IPS DF 6.9 (cell line): ENCODE data around the gene RABGAP1.

Experiments used
- DNase-seq: peaks from one replicate; pipeline ENCODE4 v3.0.0-alpha.2; 2013; ENCODE audit warnings: low read depth, low spot score
- H3K27ac ChIP-seq: one replicate; pipeline ENCODE4 v1.5.1; 2013; ENCODE audit warnings: low read length, control low read depth
- H3K27me3 ChIP-seq: 2 replicates; pipeline ENCODE4 v1.6.1; 2013; ENCODE audit warnings: mild to moderate bottlenecking, low read length; ENCODE audit not compliant: control insufficient read depth, insufficient read depth
- H3K36me3 ChIP-seq: 2 replicates; pipeline ENCODE4 v1.6.1; 2013; ENCODE audit warnings: low read length; ENCODE audit not compliant: control insufficient read depth, insufficient read depth
- H3K4me1 ChIP-seq: 2 replicates; pipeline ENCODE4 v1.6.1; 2013; ENCODE audit warnings: low read length; ENCODE audit not compliant: control insufficient read depth, insufficient read depth
- H3K4me3 ChIP-seq: 2 replicates; pipeline ENCODE4 v1.5.1; 2013; ENCODE audit warnings: mild to moderate bottlenecking, low read length
- H3K9me3 ChIP-seq: 2 replicates; pipeline ENCODE4 v1.6.1; 2013; ENCODE audit warnings: low read length, inconsistent platforms; ENCODE audit not compliant: control insufficient read depth, insufficient read depth
- WGBS: extraction: QIAGEN DNeasy Blood & Tissue Kit; methylation state at CpG from one replicate; pipeline ENCODE4 v1.1.7; 2013; ENCODE audit warnings: mixed read lengths, missing lambda C conversion rate; ENCODE audit not compliant: insufficient read length, insufficient coverage; 5-methylcytosine and 5-hydroxymethylcytosine counted together

Gene RABGAP1

DNA sequence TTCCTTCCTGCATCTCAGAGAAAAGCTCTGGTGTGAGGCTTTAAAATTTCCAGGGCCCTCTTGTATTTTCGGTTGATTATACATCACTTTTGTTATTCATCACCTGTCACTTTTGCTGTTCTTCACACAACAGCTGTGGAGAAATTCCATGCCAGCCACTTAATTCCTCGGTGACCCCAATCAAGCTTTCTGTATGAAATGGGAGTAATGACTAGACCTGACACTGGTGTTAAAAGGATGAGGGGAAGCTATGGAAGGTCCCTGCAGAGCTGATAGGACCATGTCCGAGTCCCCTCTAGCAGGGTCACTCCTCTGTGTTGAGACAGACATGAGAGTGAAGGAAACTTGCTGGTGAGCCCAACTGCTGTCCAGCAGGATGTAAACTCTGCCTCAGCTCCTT is 152.3 kb downstream of the RABGAP1 start:
- peaks cover 4% of the 10 kb centered on the region; the same call in 1 of the 2 replicates for H3K36me3 ChIP-seq
- H3K27ac ChIP-seq, result no peak overlapping the region
- H3K4me1 ChIP-seq, result peaks cover 2% of the 10 kb centered on the region; the same call in 1 of the 2 replicates
- DNase-seq, result no peak
- no peak overlapping the region for H3K4me3 ChIP-seq
- WGBS, result no CpG with 5 or more reads among the region's 3 CpGs
- H3K27me3 ChIP-seq, result no peaks in the 10 kb centered on the region
- H3K9me3 ChIP-seq, result no peaks in the 10 kb centered on the region

DNA sequence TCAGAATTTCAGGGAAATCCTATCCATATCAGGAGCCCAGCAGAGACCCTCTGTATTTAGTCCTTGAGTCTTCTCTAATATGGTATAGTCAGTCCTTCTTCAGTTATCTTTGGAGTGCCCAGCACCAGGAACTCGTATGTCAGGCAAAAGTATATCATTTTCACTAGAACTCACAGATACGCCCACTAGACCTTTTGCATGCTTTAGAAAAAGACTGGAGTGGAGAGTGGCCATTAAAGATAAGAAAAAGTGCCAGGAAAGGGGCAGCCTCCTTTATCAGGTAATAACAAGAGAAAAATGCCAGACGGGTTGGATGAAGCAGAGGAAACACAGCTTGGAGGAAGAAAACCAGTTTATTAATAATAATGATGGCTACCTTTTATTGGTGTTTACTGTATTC is 156.2 kb downstream of the RABGAP1 start:
- no peak for DNase-seq
- WGBS, result no CpG with 5 or more reads among the region's 3 CpGs
- Histone ChIP-seq H3K27me3 (no peaks in the 10 kb centered on the region), H3K9me3 (no peaks in the 10 kb centered on the region), H3K36me3 (peaks cover 11% of the 10 kb centered on the region), H3K4me1 (peaks cover 2% of the 10 kb centered on the region; the same call in 1 of the 2 replicates), H3K4me3 (no peak overlapping the region), H3K27ac (no peak overlapping the region)

DNA sequence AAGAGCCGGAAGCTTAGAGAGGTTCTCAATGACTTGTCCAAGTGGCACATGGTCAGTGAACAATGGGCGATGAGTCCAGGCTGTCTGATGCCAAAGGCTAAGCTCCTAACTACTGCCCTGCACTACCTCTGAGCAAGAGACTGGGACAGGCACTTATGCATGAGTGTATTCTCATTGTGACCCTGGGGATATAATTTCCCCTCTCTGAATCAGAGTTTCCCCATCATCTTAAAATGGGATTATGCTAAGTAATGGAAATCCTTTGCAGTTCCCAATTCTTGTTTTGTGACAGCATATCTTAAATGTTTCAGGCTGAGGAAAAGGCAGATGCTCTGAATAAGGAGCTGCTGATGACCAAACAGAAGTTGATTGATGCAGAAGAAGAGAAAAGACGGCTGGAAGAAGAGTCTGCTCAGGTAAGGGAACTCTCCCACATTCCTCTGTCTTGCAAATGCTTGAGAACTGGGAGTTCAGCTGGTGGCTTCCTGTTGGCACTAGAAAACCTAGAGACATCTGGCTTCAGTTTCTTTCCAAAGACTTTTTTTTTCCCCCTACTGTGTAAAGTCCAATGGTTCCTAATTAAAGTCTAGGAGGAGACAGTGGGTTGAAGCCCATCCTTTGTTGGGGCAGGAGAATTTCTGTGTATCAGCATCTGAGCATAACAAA is 156.7 kb downstream of the RABGAP1 start:
- Histone ChIP-seq H3K4me3 (no peak overlapping the region), H3K4me1 (peaks cover 5% of the 10 kb centered on the region), H3K27me3 (no peaks in the 10 kb centered on the region), H3K36me3 (peaks cover 14% of the 10 kb centered on the region), H3K9me3 (no peaks in the 10 kb centered on the region), H3K27ac (no peak overlapping the region)
- whole genome bisulfite sequencing, result no CpG with 5 or more reads among the region's 3 CpGs
- DNase-seq, result no peak

DNA sequence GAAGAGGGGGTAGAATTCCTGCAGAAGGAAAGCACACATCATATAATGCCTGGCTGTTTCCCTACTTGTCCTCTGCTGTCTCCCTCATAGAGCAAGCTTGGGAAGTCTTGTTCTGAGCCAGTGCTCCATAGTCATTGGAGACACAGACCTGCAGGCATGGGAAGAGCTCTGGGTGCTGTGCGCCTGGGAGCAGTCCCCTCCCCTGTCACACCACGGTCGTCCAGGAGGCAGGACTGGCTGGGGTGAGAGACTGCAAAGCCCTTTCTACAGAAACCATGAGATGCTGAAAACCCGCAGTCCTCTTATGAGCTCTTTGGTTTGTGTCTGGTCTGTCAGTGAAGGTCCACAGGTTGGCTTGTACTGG is 157.3 kb downstream of the RABGAP1 start:
- Histone ChIP-seq H3K4me3 (no peak overlapping the region), H3K9me3 (no peaks in the 10 kb centered on the region), H3K36me3 (peaks cover 16% of the 10 kb centered on the region), H3K27me3 (no peaks in the 10 kb centered on the region), H3K4me1 (peaks cover 7% of the 10 kb centered on the region), H3K27ac (no peak overlapping the region)
- no peak for DNase-seq
- WGBS, result no CpG with 5 or more reads among the region's 4 CpGs

DNA sequence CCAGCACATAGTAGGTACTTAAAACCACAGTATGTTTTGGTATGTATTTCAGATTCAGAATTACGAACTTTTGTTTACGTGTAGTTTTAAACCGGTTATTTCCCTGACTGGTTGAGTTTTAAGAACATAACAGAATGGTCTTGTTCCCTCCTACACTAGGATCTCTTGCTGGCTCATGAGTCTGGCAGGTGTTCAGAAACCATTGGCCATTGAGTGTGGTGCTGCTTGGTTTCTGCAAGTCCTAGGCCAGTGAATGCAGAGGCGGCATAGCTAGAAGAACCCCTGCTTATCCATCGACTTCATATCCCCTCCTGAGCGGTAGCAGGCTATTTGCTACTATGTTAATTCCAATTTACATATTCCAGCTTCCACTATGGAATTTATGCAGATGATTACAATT is 158.2 kb downstream of the RABGAP1 start:
- WGBS, result no CpG with 5 or more reads among the region's 6 CpGs
- Histone ChIP-seq H3K4me3 (no peak overlapping the region), H3K27ac (no peak overlapping the region), H3K27me3 (no peaks in the 10 kb centered on the region), H3K36me3 (peaks cover 16% of the 10 kb centered on the region), H3K4me1 (peaks cover 7% of the 10 kb centered on the region), H3K9me3 (no peaks in the 10 kb centered on the region)
- DNase-seq, result no peak

DNA sequence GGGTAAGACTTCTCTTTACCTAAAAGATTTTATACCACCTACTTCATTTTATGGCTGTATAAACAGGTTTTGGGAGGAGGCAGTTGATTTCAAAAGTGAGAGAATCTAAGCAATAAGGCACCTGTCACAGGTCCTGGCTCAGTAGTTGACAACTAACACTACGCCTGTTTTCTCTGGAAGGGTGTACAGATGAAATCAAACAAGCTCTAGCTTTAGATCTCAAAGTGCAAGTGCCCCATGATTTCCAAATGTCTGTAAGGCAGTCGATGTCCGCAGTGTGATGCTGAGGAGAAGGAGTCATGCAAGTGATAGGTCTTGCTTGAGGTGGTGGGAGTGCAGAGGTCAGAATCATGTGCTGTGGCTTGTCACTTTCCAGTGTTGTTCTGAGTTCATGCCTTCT is 158.7 kb downstream of the RABGAP1 start:
- H3K36me3 ChIP-seq, result peaks cover 17% of the 10 kb centered on the region
- no peaks in the 10 kb centered on the region for H3K9me3 ChIP-seq
- H3K27ac ChIP-seq, result no peak overlapping the region
- H3K27me3 ChIP-seq, result no peaks in the 10 kb centered on the region
- no peak for DNase-seq
- WGBS, result no CpG with 5 or more reads among the region's 3 CpGs
- H3K4me1 ChIP-seq, result peaks cover 7% of the 10 kb centered on the region
- H3K4me3 ChIP-seq, result no peak overlapping the region

DNA sequence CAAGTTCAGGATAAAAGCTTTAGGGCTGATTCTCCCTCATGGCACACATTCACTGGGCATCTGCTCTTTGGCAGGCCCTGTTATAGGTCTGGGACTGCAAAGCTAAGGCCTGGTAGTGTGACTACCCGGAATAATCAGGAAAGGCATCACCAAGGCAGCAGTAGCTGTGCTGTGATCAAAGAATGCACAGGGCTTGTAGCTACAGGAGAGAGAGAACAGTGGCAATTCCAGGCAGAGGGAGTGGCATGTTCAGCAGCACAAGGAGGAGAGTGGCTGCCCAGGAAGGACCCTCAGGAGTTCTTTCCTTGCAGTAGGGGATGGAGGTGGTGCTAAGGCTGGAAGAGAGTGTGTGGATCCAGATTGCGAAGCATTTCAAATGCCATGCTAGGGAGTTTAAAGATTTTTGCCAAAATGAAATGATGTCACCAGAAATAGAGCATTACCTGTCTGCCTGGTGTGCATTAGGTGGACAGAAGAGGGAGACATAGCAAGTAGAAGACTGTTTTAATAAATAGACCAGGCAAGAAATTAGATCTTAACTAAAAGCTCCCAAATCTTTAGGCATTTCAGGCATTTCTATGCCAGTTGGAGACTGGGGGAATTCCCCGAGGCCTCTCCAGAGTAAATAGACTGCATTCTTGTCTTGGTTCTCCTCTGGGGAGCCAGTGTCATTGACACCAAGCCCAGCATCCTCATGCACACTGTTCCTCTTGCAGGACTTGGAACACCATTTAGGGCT is 161.7 kb downstream of the RABGAP1 start:
- H3K27me3 ChIP-seq, result no peaks in the 10 kb centered on the region
- no peak overlapping the region for H3K27ac ChIP-seq
- H3K4me3 ChIP-seq, result no peak overlapping the region
- no CpG with 5 or more reads among the region's 3 CpGs for WGBS
- H3K36me3 ChIP-seq, result peaks cover 17% of the 10 kb centered on the region
- DNase-seq, result no peak
- peaks cover 7% of the 10 kb centered on the region for H3K4me1 ChIP-seq
- H3K9me3 ChIP-seq, result no peaks in the 10 kb centered on the region

DNA sequence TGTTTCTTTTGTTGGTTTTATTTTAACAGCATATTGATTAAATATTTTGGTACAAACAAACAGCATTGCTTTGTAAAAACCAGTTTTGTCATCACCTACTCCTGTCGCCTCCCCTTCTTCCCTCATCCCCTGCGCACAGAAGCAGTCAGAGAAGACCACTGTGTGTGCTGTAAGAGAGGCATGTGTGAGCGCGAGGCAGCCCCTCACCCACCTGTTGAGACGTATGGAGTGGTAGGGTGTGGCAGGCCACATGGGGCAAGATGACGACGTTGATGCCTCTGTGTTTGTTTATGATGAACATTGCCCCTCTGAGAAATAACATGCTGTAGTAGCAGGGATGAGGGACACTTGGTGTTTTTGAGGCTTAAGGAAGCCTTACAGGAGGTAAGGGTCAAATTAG is 164.0 kb downstream of the RABGAP1 start:
- no peaks in the 10 kb centered on the region for H3K9me3 ChIP-seq
- H3K4me1 ChIP-seq, result peaks cover 5% of the 10 kb centered on the region; the same call in 1 of the 2 replicates
- H3K27me3 ChIP-seq, result no peaks in the 10 kb centered on the region
- DNase-seq, result no peak
- H3K4me3 ChIP-seq, result no peak overlapping the region
- H3K27ac ChIP-seq, result no peak overlapping the region
- WGBS, result no CpG with 5 or more reads among the region's 7 CpGs
- H3K36me3 ChIP-seq, result peaks cover 13% of the 10 kb centered on the region

DNA sequence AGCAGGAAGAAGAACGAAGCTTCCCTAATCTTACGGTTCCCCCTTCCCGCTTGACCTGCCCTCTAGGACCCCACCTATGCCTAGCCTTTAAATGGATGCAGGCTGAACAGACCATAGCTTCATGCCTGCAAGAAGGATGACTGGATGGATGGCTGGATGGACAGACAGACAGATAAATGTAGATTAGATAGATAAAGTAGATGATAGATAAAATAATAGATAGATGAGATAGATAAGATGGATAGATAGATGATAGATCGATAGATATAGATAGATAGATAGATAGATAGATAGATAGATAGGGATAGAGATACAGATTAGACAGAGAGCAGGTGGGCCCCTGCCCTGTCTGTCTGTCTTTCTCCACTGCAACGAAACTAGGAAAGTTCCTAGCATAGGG is 164.7 kb downstream of the RABGAP1 start:
- Histone ChIP-seq H3K9me3 (no peaks in the 10 kb centered on the region), H3K4me3 (no peak overlapping the region), H3K4me1 (peaks cover 5% of the 10 kb centered on the region; the same call in 1 of the 2 replicates), H3K36me3 (peaks cover 13% of the 10 kb centered on the region; the same call in 1 of the 2 replicates), H3K27ac (no peak overlapping the region), H3K27me3 (no peaks in the 10 kb centered on the region)
- DNase-seq, result no peak
- WGBS, result 100% methylated on average over 1 of the region's 5 CpGs

DNA sequence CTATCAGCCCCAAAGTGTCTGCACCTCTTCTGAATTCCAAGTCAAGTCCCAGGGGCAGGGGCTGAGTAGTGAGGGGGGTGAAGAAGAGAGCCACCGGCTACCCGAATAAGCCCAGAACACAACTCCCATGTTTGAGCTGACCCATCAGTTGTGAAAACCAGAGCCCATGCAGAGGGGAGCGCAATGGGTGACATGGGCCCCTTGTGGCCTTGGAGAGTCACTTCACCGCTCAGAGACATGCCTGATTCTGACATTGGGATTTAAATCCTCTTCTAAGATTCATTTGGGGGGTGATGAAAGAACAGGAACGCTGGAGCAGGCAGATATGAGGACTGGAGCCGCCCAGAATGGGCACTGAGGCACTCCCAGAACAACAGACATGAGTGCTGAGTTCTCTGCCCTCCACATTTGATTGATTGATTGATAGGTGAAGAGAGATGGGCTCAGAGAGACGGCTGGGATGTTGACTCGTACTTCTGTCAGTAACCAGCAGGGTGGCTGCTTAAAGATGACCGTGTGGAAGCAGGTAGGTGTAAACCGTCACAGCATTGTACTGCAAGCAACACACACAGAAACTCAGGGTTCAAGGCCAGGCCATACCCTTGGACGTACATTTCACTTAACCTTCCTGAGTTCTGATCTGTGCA is 166.9 kb downstream of the RABGAP1 start:
- Histone ChIP-seq H3K4me1 (peaks cover 2% of the 10 kb centered on the region), H3K27ac (no peak overlapping the region), H3K27me3 (no peaks in the 10 kb centered on the region), H3K36me3 (peaks cover 9% of the 10 kb centered on the region; the same call in 1 of the 2 replicates), H3K4me3 (no peak overlapping the region), H3K9me3 (no peaks in the 10 kb centered on the region)
- no peak for DNase-seq
- WGBS, result no CpG with 5 or more reads among the region's 11 CpGs
